Liver (tissue), 9 donors: Measurements from ENCODE around the gene PAOX. TPM values are rescaled to one million over a fixed set of nuclear protein-coding genes. Genes with fewer than 3 reads are reported as not detected.

Experiments used
- DNase-seq: peaks from one replicate; pipeline ENCODE4 v3.0.0-alpha.2; 2017; ENCODE audit warnings: low spot score
- H3K27ac ChIP-seq, 2 donors: one replicate each; pipeline ENCODE4 v1.7.0; 2013; ENCODE audit warnings: inconsistent platforms in 2 of 2, low read length in 2 of 2, control low read depth in 1 of 2, low read depth in 1 of 2, mild to moderate bottlenecking in 1 of 2
- H3K27me3 ChIP-seq, 4 donors: one replicate each; pipeline versions ENCODE4 v1.6.1 to v1.7.0; 2013; ENCODE audit warnings: low read length in 3 of 4, inconsistent platforms in 1 of 4, mild to moderate bottlenecking in 1 of 4, moderate library complexity in 1 of 4; ENCODE audit not compliant: control insufficient read depth in 4 of 4, insufficient read depth in 4 of 4
- H3K36me3 ChIP-seq, 4 donors: one replicate each; pipeline versions ENCODE4 v1.6.1 to v1.7.0; 2013; ENCODE audit warnings: low read length in 3 of 4, mild to moderate bottlenecking in 3 of 4, low read depth in 1 of 4, moderate library complexity in 1 of 4; ENCODE audit not compliant: control insufficient read depth in 4 of 4, insufficient read depth in 3 of 4
- H3K4me1 ChIP-seq, 4 donors: one replicate each; pipeline versions ENCODE4 v1.6.1 to v1.7.0; 2013; ENCODE audit warnings: low read length in 3 of 4, mild to moderate bottlenecking in 3 of 4, moderate library complexity in 1 of 4; ENCODE audit not compliant: control insufficient read depth in 4 of 4, insufficient read depth in 4 of 4
- H3K4me3 ChIP-seq, 3 donors: one replicate each; pipeline versions ENCODE4 v1.6.1 to v1.7.0; 2013; ENCODE audit warnings: low read length in 3 of 3, control low read depth in 1 of 3, low read depth in 1 of 3, mild to moderate bottlenecking in 1 of 3
- H3K9ac ChIP-seq, 2 donors: one replicate each; pipeline ENCODE4 v1.7.0; 2013; ENCODE audit warnings: low read length in 2 of 2, mild to moderate bottlenecking in 2 of 2, moderate library complexity in 2 of 2, control low read depth in 1 of 2, low read depth in 1 of 2
- H3K9me3 ChIP-seq, 4 donors: one replicate each; pipeline versions ENCODE4 v1.6.1 to v1.7.0; 2013; ENCODE audit warnings: low read length in 3 of 4; ENCODE audit not compliant: control insufficient read depth in 4 of 4
- ATF3 ChIP-seq: IDR thresholded peaks from 2 replicates; pipeline ENCODE4 v1.6.1; 2016; ENCODE audit warnings: antibody characterized with exemption
- CTCF ChIP-seq: fragments of 150-350 bp; IDR thresholded peaks from 2 replicates; pipeline ENCODE4 v1.5.1; 2017; ENCODE audit warnings: improper control_type of control experiment, low read depth, low read length; ENCODE audit not compliant: missing input control
- EGR1 ChIP-seq, 2 donors: IDR thresholded peaks; 2 replicates each; pipeline ENCODE4 v1.6.1; 2016 to 2018; ENCODE audit warnings: antibody characterized with exemption in 2 of 2, low read depth in 2 of 2
- FOXA1 ChIP-seq: IDR thresholded peaks from 2 replicates; pipeline ENCODE4 v1.6.1; 2016; ENCODE audit warnings: antibody characterized with exemption
- FOXA2 ChIP-seq: IDR thresholded peaks from 2 replicates; pipeline ENCODE4 v1.6.1; 2016; ENCODE audit warnings: antibody characterized with exemption
- GABPA ChIP-seq, 2 donors: IDR thresholded peaks in 1 of 2; conservative IDR thresholded peaks in 1 of 2; 2 replicates each; pipeline ENCODE4 v1.6.1; 2016; ENCODE audit warnings: antibody characterized with exemption in 2 of 2, mild to moderate bottlenecking in 1 of 2, moderate library complexity in 1 of 2
- HNF4A ChIP-seq, 2 donors: conservative IDR thresholded peaks; 2 replicates each; pipeline ENCODE4 v1.6.1; 2016; ENCODE audit warnings: antibody characterized with exemption in 2 of 2, mild to moderate bottlenecking in 2 of 2
- HNF4G ChIP-seq: IDR thresholded peaks from 2 replicates; pipeline ENCODE4 v1.6.1; 2016; ENCODE audit warnings: antibody characterized with exemption
- JUND ChIP-seq, 2 donors: IDR thresholded peaks; 2 replicates each; pipeline ENCODE4 v1.6.1; 2016; ENCODE audit warnings: antibody characterized with exemption in 2 of 2
- MAX ChIP-seq: IDR thresholded peaks from 2 replicates; pipeline ENCODE4 v1.6.1; 2016; ENCODE audit warnings: antibody characterized with exemption
- NR2F2 ChIP-seq: IDR thresholded peaks from 2 replicates; pipeline ENCODE4 v1.6.1; 2016; ENCODE audit warnings: antibody characterized with exemption
- RAD21 ChIP-seq, 2 donors: IDR thresholded peaks; 2 replicates each; pipeline ENCODE4 v1.6.1; 2016; ENCODE audit warnings: antibody characterized with exemption in 2 of 2, mild to moderate bottlenecking in 2 of 2
- REST ChIP-seq: IDR thresholded peaks from 2 replicates; pipeline ENCODE4 v1.6.1; 2016; ENCODE audit warnings: antibody characterized with exemption, mild to moderate bottlenecking
- RXRA ChIP-seq, 2 donors: IDR thresholded peaks; 2 replicates each; pipeline ENCODE4 v1.6.1; 2017 to 2018; ENCODE audit warnings: antibody characterized with exemption in 2 of 2, mild to moderate bottlenecking in 1 of 2
- SP1 ChIP-seq: IDR thresholded peaks from 2 replicates; pipeline ENCODE4 v1.6.1; 2018; ENCODE audit warnings: antibody characterized with exemption, mild to moderate bottlenecking
- TAF1 ChIP-seq: conservative IDR thresholded peaks from 2 replicates; pipeline ENCODE4 v1.6.1; 2016; ENCODE audit warnings: antibody characterized with exemption, mild to moderate bottlenecking
- YY1 ChIP-seq: IDR thresholded peaks from 2 replicates; pipeline ENCODE4 v1.6.1; 2016; ENCODE audit warnings: antibody characterized with exemption, mild to moderate bottlenecking
- ZBTB33 ChIP-seq: IDR thresholded peaks from 2 replicates; pipeline ENCODE4 v1.6.1; 2016; ENCODE audit warnings: antibody characterized with exemption
- WGBS: extraction: QIAGEN DNeasy Blood & Tissue Kit; methylation state at CpG from one replicate; pipeline ENCODE4 v1.1.7; 2013; 5-methylcytosine and 5-hydroxymethylcytosine counted together
- polyA plus RNA-seq, 2 donors: library from polyadenylated mRNA; stranded (reverse) in 1 of 2; unstranded in 1 of 2; fragments of 200-250 nt in 1 of 2; fragments of >200 nt in 1 of 2; fragmentation: Nextera tagmentation in 1 of 2; extraction: Ambion mirVana in 1 of 2; gene quantifications; one replicate each; pipeline versions ENCODE4 v1.2.1 to v1.2.3, GENCODE V29; 2013 to 2015
- total RNA-seq, 2 donors: library from RNA; depleted of rRNA; stranded (reverse); fragments of >200 nt; gene quantifications; one replicate each; pipeline ENCODE4 v1.2.3, GENCODE V29; 2014
- donor health status: healthy.
- donor health status: healthy.
- donor health status: healthy.
- donor health status: healthy.
- donor health status: healthy.

Gene PAOX
- total and polyA plus RNA-seq, 4 donors: 4.8 to 17.8 (median 13.3) TPM

GRCh38 chr10:133394064-133394663 lies 15.1 kb downstream of the PAOX start, which contains the start of gene MTG1:
Gene MTG1 (plus strand): TSS chr10:133394157. CDS start chr10:133394221, 64 bp downstream.
- Histone ChIP-seq H3K4me3 (peak within 1 kb of the TSS; percentile 82 to 96 (median 91)), H3K4me1 (peaks cover 5 to 12% (median 7%) of the 10 kb centered on the region in 4 donors), H3K9me3 (no peaks in the 10 kb centered on the region), H3K9ac (peak within 1 kb of the TSS; percentile 24 to 91), H3K27me3 (no peaks in the 10 kb centered on the region), H3K27ac (peak within 1 kb of the TSS; percentile 61 to 81), H3K36me3 (peaks cover 8 to 24% (median 13%) of the 10 kb centered on the region in 4 donors)
- under 1% methylated on average over 69 of the region's 69 CpGs for WGBS
- DNase-seq: peak; percentile 96
- TF ChIP-seq MAX (no peak), ATF3 (no peak), ZBTB33 (no peak), CTCF (peak; percentile 22), HNF4A (conservative IDR thresholded peaks at IDR 0.05) (no peak), NR2F2 (peak; percentile 9), SP1 (peak; percentile 39), EGR1 (IDR thresholded peaks at IDR 0.05; ENCODE audit: low read depth in 2 of 2) (peak in 1 of 2 donors; percentile 27), RAD21 (IDR thresholded peaks at IDR 0.05) (peak; percentile 18 to 60), GABPA (IDR thresholded peaks at IDR 0.05 in 1 of 2, conservative IDR thresholded peaks at IDR 0.05 in 1 of 2) (peak; percentile 62 to 93), REST (peak; percentile 29), FOXA2 (no peak), YY1 (peak; percentile 84), RXRA (IDR thresholded peaks at IDR 0.05) (no peak), HNF4G (no peak), FOXA1 (no peak), TAF1 (no peak), JUND (IDR thresholded peaks at IDR 0.05) (no peak)
